Prostate gland (tissue), 2 donors: Measurements from ENCODE around the gene GPR26. TPM values are rescaled to one million over a fixed set of nuclear protein-coding genes. Genes with fewer than 3 reads are reported as not detected.

ENCODE experiments used
- DNase-seq: peaks from one replicate; pipeline ENCODE4 v3.0.0-alpha.2; 2019; ENCODE audit warnings: low spot score
- H3K27ac ChIP-seq, 2 donors: fragments of 200-600 bp; sonication (generic); 2 replicates each; pipeline ENCODE4 v1.5.1; 2017 to 2019
- H3K27me3 ChIP-seq: fragments of 200-600 bp; sonication (generic); replicated peaks from 2 replicates; pipeline ENCODE4 v1.5.1; 2019; ENCODE audit not compliant: insufficient read depth
- H3K36me3 ChIP-seq, 2 donors: fragments of 200-600 bp; sonication (generic); 1 replicate in 1 of 2; 2 replicates in 1 of 2; pipeline versions ENCODE4 v1.5.1 to v1.8.1; 2017 to 2019
- H3K4me1 ChIP-seq: fragments of 200-600 bp; sonication (generic); replicated peaks from 2 replicates; pipeline ENCODE4 v1.5.1; 2019
- H3K4me3 ChIP-seq, 2 donors: fragments of 200-600 bp; sonication (generic); 2 replicates each; pipeline ENCODE4 v1.5.1; 2017 to 2019
- H3K9me3 ChIP-seq: fragments of 200-600 bp; sonication (generic); 2 replicates; pipeline ENCODE4 v1.5.1; 2017
- POLR2A ChIP-seq: fragments of 450-650 bp; IDR thresholded peaks from one replicate; pipeline ENCODE4 v1.6.1; 2016; ENCODE audit warnings: antibody characterized with exemption, mild to moderate bottlenecking
- POLR2AphosphoS5 ChIP-seq: sonication (generic); formaldehyde crosslinking; IDR thresholded peaks from one replicate; pipeline ENCODE4 v1.6.1; 2017; ENCODE audit warnings: antibody characterized with exemption
- WGBS: methylation state at CpG from one replicate; pipeline ENCODE4 v1.1.5; 2018; 5-methylcytosine and 5-hydroxymethylcytosine counted together
- intact Hi-C: fragments of 100-400 bp; cut with DNase I; formaldehyde crosslinking; loops from one replicate; pipeline ENCODE4 v1.14.2; 2022
- total RNA-seq, 2 donors: library from RNA; depleted of rRNA; stranded (reverse); fragments of >200 nt; gene quantifications; one replicate each; pipeline ENCODE4 v1.1.0, GENCODE V29; 2016
- TF ChIP-seq, protein P1 (sequence below), 4 experiments: fragments of 200-600 bp in 2 of 4; fragments of 450-650 bp in 2 of 4; sonication (generic) in 2 of 4; IDR thresholded peaks; 1 replicate in 3 of 4; 2 replicates in 1 of 4; pipeline ENCODE4 v1.5.1; 2016 to 2019; ENCODE audit warnings: antibody characterized with exemption in 4 of 4, mild to moderate bottlenecking in 2 of 4, moderate library complexity in 2 of 4

Gene GPR26
- total RNA-seq, 2 donors from 2014 or later, result 0.23 TPM; not detected in 1

DNA sequence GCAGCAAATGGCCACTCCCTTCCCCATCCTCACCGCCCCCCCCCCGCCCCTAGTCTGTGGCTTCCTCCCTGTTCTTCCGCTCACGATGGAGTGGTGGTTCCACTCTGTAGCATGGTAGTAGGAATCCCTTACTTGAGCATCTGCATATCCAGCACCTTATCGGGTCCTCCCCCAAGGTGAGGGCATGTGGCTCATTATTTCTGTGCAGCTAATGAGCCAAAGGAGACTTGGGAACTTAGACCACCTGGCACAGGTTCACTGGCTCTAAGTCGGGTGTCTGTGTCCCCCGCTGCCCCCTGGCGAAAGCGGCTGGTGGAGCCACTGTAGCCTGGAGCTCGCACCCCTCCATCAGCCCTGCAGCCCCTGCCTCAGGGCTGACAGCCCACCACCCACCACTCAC lies 22.8 kb upstream of the GPR26 start:
- no peak for TF ChIP-seq POLR2A
- no peak for TF ChIP-seq POLR2AphosphoS5
- TF ChIP-seq, protein P1, sequence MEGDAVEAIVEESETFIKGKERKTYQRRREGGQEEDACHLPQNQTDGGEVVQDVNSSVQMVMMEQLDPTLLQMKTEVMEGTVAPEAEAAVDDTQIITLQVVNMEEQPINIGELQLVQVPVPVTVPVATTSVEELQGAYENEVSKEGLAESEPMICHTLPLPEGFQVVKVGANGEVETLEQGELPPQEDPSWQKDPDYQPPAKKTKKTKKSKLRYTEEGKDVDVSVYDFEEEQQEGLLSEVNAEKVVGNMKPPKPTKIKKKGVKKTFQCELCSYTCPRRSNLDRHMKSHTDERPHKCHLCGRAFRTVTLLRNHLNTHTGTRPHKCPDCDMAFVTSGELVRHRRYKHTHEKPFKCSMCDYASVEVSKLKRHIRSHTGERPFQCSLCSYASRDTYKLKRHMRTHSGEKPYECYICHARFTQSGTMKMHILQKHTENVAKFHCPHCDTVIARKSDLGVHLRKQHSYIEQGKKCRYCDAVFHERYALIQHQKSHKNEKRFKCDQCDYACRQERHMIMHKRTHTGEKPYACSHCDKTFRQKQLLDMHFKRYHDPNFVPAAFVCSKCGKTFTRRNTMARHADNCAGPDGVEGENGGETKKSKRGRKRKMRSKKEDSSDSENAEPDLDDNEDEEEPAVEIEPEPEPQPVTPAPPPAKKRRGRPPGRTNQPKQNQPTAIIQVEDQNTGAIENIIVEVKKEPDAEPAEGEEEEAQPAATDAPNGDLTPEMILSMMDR (IDR thresholded peaks at IDR 0.05), result no peak
- Histone ChIP-seq H3K4me3 (no peak overlapping the region), H3K9me3 (no peaks in the 10 kb centered on the region), H3K4me1 (no peaks in the 10 kb centered on the region), H3K27ac (no peak overlapping the region), H3K27me3 (peaks cover 3% of the 10 kb centered on the region), H3K36me3 (no peaks in the 10 kb centered on the region)
- WGBS, result 57% methylated on average over 10 of the region's 10 CpGs
- intact Hi-C loops, result no loop called here
- no peak for DNase-seq

DNA sequence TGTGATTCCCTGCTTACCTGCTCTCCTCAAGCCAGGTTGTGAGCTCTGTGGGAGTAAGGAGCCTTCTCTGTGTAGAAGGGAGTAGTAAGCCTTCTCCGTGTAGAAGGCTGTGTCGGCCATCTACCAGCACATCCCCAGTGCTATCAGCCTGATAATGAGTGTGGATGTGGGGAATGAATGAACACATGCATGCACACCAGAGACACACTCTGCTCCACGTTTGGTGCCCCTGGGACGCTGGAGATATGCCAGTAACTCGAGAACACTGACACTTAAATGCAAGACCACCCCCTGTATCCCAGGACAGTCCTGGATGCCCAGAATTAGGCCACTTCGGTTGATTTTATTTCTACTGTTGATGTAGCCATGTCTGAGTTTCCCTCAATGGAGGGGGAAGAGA lies 21.1 kb upstream of the GPR26 start:
- Histone ChIP-seq H3K27ac (no peak overlapping the region), H3K36me3 (no peaks in the 10 kb centered on the region), H3K27me3 (peaks cover 3% of the 10 kb centered on the region), H3K9me3 (no peaks in the 10 kb centered on the region), H3K4me3 (no peak overlapping the region), H3K4me1 (no peaks in the 10 kb centered on the region)
- DNase-seq, result no peak
- intact Hi-C loops, result no loop called here
- TF ChIP-seq POLR2A (no peak), POLR2AphosphoS5 (no peak)
- TF ChIP-seq, protein P1 (IDR thresholded peaks at IDR 0.05), result no peak
- 76% methylated on average over 6 of the region's 6 CpGs for WGBS

DNA sequence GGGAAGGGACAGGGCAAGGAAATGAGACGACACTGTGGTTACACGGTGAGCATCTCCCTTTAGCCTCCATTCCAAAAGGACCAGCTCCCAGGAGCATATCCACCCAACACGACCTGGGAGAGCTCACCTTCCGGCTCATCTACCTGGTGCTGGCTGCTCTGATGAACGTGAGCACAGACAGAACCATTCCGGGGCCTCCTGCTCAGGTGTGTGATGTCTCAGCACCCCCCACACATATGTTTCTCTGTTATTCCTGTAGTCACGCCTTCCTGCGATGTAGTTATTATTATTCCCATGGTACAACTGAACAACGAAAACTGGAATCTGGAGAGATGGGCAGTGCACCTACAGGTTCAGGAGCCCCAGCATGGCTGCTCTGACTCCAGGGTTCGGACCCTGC lies 20.5 kb upstream of the GPR26 start:
- TF ChIP-seq, protein P1 (IDR thresholded peaks at IDR 0.05), result no peak
- no peak for TF ChIP-seq POLR2A
- no peak for TF ChIP-seq POLR2AphosphoS5
- Histone ChIP-seq H3K27me3 (peaks cover 3% of the 10 kb centered on the region), H3K4me1 (no peaks in the 10 kb centered on the region), H3K4me3 (no peak overlapping the region), H3K36me3 (no peaks in the 10 kb centered on the region), H3K9me3 (no peaks in the 10 kb centered on the region), H3K27ac (no peak overlapping the region)
- no peak for DNase-seq
- intact Hi-C loops, result no loop called here
- WGBS, result 89% methylated on average over 10 of the region's 10 CpGs

DNA sequence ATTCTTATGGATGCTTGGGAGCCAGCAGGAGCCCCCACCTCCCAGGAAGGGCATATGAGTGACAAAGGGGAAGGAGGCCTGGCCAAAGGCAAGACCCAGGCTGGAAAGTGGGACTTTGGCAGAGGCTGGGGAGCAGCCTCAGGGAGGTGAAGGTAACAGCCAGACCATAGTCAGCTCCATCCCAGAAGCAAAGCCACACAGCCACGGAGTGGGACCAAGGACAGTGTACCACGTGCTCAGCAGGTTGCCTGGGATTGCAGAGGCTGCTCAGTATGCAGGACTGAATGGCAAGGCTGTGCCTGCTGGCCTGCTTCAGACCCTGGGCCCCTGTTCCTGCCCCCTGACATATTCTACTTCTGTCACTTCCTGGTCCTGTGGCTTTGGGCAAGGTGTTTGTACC lies 17.6 kb upstream of the GPR26 start:
- intact Hi-C loops, result no loop called here
- Histone ChIP-seq H3K27me3 (peaks cover 1% of the 10 kb centered on the region), H3K27ac (no peak overlapping the region), H3K9me3 (no peaks in the 10 kb centered on the region), H3K36me3 (no peaks in the 10 kb centered on the region), H3K4me3 (no peak overlapping the region), H3K4me1 (no peaks in the 10 kb centered on the region)
- WGBS, result 53% methylated on average over 2 of the region's 2 CpGs
- no peak for TF ChIP-seq POLR2AphosphoS5
- no peak for TF ChIP-seq POLR2A
- TF ChIP-seq, protein P1 (IDR thresholded peaks at IDR 0.05), result no peak
- no peak for DNase-seq

DNA sequence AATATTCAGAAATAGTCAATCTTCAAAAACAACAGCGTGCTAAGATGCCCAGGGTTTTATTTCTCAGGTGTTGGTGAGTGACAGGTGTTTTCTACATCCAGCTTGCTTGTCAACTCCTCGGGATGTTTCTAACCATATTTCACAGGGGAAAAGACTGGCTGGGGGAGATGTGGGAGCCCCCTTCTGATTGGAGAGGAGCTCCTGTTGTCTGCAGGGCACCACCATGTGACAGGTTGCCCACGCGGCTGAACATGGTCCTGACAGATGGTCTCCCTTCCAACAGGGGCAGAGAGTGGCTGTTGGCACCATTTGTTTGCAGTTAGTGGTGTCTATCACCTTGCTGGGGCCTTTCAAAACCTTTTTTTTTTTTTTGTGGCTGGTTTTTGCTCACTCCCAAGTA lies 16.5 kb upstream of the GPR26 start:
- no peak overlapping the region for H3K27ac ChIP-seq
- H3K27me3 ChIP-seq, result no peaks in the 10 kb centered on the region
- no peaks in the 10 kb centered on the region for H3K9me3 ChIP-seq
- WGBS, result 64% methylated on average over 4 of the region's 4 CpGs
- H3K4me3 ChIP-seq, result no peak overlapping the region
- no peaks in the 10 kb centered on the region for H3K36me3 ChIP-seq
- no peak for TF ChIP-seq POLR2AphosphoS5
- TF ChIP-seq, protein P1 (IDR thresholded peaks at IDR 0.05), result no peak
- TF ChIP-seq POLR2A, result no peak
- intact Hi-C loops, result no loop called here
- no peaks in the 10 kb centered on the region for H3K4me1 ChIP-seq
- DNase-seq, result no peak
